NB4 (cell line): Measurements from ENCODE around the gene TP53TG5.
A peak's percentile ranks its signal among the peaks of the same experiment; 100 is the strongest.

ENCODE experiments used
- DNase-seq: peaks from one replicate; pipeline ENCODE4 v3.0.0; 2010; ENCODE audit warnings: low read depth
- H3K4me3 ChIP-seq: one replicate; pipeline ENCODE4 v1.5.1; 2011; ENCODE audit warnings: mild to moderate bottlenecking, low read depth, low read length, moderate library complexity
- MYC ChIP-seq: IDR thresholded peaks from 2 replicates; pipeline ENCODE4 v1.6.1; 2011; ENCODE audit warnings: low read depth, low read length
- POLR2A ChIP-seq: IDR thresholded peaks from 2 replicates; pipeline ENCODE4 v1.6.1; 2011; ENCODE audit warnings: mild to moderate bottlenecking; ENCODE audit not compliant: insufficient read length; ENCODE audit errors: extremely low read depth
- TF ChIP-seq, protein P1 (sequence below): IDR thresholded peaks from one replicate; pipeline ENCODE4 v1.5.1; 2012; ENCODE audit warnings: low read depth, low read length
- TF ChIP-seq, protein P2 (sequence below): IDR thresholded peaks from 2 replicates; pipeline ENCODE4 v1.6.1; 2011; ENCODE audit warnings: low read depth, low read length

The TP53TG5 gene

GRCh38 chr20:45344168-45344860 is 33.8 kb downstream of the TP53TG5 start:
- H3K4me3 ChIP-seq, result peak overlapping the region; percentile 13
- TF ChIP-seq, protein P1, sequence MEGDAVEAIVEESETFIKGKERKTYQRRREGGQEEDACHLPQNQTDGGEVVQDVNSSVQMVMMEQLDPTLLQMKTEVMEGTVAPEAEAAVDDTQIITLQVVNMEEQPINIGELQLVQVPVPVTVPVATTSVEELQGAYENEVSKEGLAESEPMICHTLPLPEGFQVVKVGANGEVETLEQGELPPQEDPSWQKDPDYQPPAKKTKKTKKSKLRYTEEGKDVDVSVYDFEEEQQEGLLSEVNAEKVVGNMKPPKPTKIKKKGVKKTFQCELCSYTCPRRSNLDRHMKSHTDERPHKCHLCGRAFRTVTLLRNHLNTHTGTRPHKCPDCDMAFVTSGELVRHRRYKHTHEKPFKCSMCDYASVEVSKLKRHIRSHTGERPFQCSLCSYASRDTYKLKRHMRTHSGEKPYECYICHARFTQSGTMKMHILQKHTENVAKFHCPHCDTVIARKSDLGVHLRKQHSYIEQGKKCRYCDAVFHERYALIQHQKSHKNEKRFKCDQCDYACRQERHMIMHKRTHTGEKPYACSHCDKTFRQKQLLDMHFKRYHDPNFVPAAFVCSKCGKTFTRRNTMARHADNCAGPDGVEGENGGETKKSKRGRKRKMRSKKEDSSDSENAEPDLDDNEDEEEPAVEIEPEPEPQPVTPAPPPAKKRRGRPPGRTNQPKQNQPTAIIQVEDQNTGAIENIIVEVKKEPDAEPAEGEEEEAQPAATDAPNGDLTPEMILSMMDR, result no peak
- TF ChIP-seq POLR2A (no peak), MYC (no peak)
- TF ChIP-seq, protein P2, sequence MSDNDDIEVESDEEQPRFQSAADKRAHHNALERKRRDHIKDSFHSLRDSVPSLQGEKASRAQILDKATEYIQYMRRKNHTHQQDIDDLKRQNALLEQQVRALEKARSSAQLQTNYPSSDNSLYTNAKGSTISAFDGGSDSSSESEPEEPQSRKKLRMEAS, result no peak
- DNase-seq, result peak; percentile 91

DNA sequence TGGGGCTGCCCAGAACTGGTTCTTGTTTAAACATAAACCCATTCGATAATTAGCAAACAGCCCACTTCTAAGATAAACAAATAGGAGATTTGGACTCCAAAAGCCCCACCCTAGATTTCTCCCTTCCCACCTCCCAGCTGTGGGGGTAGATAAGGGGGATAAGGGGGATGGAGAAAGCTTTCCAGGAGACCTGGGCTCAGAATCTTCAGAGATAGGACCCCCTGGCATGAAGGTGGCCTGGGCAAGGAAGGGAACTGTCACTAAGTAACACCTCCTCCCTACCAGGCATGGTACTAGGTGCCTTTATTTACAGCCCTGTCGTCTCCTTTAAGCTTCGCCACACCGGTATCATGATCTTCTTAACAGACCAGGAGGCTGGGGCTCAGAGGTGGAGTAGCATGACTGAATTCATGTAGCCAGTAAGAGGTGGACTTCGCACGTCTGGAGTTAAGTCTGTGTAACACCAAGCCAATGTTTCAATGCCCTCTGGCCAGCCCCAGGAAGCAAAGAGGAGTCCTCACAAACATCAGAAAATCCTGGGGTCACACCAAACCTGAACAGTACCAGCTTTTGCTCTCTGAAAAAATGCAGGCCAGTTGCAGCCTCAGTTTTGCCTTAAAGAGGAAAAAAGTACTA is 34.5 kb downstream of the TP53TG5 start:
- DNase-seq, result no peak
- H3K4me3 ChIP-seq, result peak overlapping the region; percentile 13
- TF ChIP-seq MYC, result no peak
- no peak for TF ChIP-seq POLR2A
- TF ChIP-seq, protein P2, result no peak
- TF ChIP-seq, protein P1, result no peak

DNA sequence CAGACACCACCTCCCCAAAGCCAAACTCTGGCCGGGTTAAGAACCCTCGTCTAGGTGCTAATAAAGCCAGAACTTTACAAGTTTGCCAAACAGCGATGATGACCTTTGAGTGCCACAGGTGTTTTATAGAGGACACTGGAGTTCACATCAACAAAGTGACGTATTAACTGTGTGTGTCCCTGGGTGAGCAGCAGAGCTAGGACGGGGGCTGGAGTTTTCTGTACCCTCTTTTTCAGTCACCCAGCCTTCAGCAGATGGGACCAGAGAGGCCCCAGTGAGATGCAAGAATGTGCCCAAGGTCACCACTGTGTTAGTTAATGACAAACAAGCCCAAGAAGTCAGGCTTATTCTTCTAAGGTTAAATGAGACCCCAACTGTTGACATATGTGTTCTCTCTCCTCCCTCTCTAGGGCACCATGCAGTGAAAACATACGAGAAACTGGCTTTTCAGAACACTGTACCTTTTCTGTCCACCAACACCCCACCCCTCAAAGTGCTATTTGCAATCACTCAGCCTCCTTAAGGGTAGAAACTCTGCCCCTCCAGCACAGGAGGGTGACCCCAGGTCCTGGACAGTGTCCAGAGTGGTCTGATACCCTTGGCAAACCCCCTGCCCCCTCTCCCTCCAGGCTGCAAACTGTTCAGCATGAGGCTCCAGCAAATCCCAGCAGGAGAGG is 35.1 kb downstream of the TP53TG5 start:
- no peak for TF ChIP-seq POLR2A
- TF ChIP-seq MYC, result no peak
- TF ChIP-seq, protein P2, result no peak
- TF ChIP-seq, protein P1, result no peak
- H3K4me3 ChIP-seq, result no peak overlapping the region
- no peak for DNase-seq

GRCh38 chr20:45341939-45342854 is 35.9 kb downstream of the TP53TG5 start:
- H3K4me3 ChIP-seq, result no peak overlapping the region
- DNase-seq, result no peak
- TF ChIP-seq, protein P2, result no peak

DNA sequence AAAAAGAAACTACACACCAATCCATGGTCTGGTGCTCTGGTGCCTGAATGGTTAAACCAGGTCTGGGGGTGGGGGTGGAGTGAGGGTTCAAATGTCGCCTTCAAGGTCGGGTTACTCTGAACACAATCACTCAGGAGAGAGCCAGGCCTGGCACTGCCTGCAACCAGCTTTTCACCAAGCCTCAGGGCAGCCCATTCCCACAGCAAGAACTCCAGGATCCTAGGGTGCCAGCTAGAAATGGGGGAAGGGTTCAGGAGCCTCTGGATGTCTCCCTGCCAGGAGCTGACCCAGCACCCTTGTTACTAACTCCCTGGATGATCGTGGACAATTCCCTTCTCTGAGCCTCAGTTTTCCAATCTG is 36.6 kb downstream of the TP53TG5 start:
- H3K4me3 ChIP-seq, result no peak overlapping the region
- DNase-seq, result no peak
- TF ChIP-seq POLR2A, result no peak
- TF ChIP-seq, protein P1, result no peak
- TF ChIP-seq, protein P2, result no peak
- TF ChIP-seq MYC, result no peak

GRCh38 chr20:45340951-45341350 is 37.2 kb downstream of the TP53TG5 start:
- no peak for DNase-seq
- no peak overlapping the region for H3K4me3 ChIP-seq
- no peak for TF ChIP-seq MYC
- TF ChIP-seq POLR2A, result no peak
- TF ChIP-seq, protein P1, result no peak
- TF ChIP-seq, protein P2, result no peak
